Mesangial cell (primary cell): ENCODE data around the gene OCA2. TPM values are rescaled to one million over a fixed set of nuclear protein-coding genes. Genes with fewer than 3 reads are reported as not detected.

Experiments used
- total RNA-seq: library from RNA; depleted of rRNA; stranded (reverse); fragments of >200 nt; gene quantifications from 2 replicates; pipeline ENCODE4 v1.2.3, GENCODE V29; 2015

Gene OCA2
- total RNA-seq = 0.49 and 0.76 TPM in 2 replicates

GRCh38 chr15:28098766-28099554, at the start of gene OCA2:
TSS of gene OCA2 (minus strand) at chr15:28099315. CDS start at chr15:28081874, 17,441 bp downstream.

Other genes with a start within 250 kb of the OCA2 start
- 49.5 and 59.1 TPM in 2 replicates for gene HERC2, start 222.9 kb upstream of the OCA2 start, total RNA-seq